Endothelial cell of umbilical vein (primary cell): ENCODE results near the gene MTFR1L. TPM values are rescaled to one million over a fixed set of nuclear protein-coding genes. Genes with fewer than 3 reads are reported as not detected.

Source experiments
- BruUV-seq: library from RNA; stranded (reverse); fragments of 400-500 nt; replicated peaks from 2 replicates; lab custom pipeline; 2021; lab: Mats Ljungman, UMichigan
- CTCF ChIA-PET: fragments of 300-600, 350-600 bp; sonication (Branson Sonifier 250); formaldehyde crosslinking; loops from one replicate; lab custom pipeline; 2021; ENCODE audit warnings: antibody characterized with exemption, inconsistent platforms; lab: Charles Lee
- POLR2A ChIA-PET: fragments of 300-600, 350-600 bp; sonication (Branson Sonifier 250); formaldehyde crosslinking; loops from one replicate; lab custom pipeline; 2021; ENCODE audit warnings: antibody characterized with exemption, inconsistent platforms; lab: Charles Lee
- DNase-seq: peaks from one replicate; pipeline ENCODE4 v3.0.0-alpha.2; 2011; ENCODE audit warnings: low read depth, low spot score
- FAIRE-seq: peaks from 2 replicates; lab custom pipeline; 2011; peaks lifted over from hg19 to GRCh38; lab: Jason Lieb, UNC
- H2AFZ ChIP-seq: 2 replicates; pipeline ENCODE4 v1.6.0; 2012; ENCODE audit warnings: low read depth, low read length, control low read depth, inconsistent platforms
- H3K27ac ChIP-seq: 2 replicates; pipeline ENCODE4 v1.5.1; 2011; ENCODE audit warnings: low read depth, mild to moderate bottlenecking, control low read depth, low read length, moderate library complexity; ENCODE audit not compliant: insufficient read depth
- H3K27me3 ChIP-seq, 2 experiments: 2 replicates each; pipeline versions ENCODE4 v1.6.0 to v1.6.1; 2011; ENCODE audit warnings: low read length in 2 of 2, mixed read lengths in 1 of 2; ENCODE audit not compliant: control insufficient read depth in 2 of 2, insufficient read depth in 2 of 2
- H3K36me3 ChIP-seq, 2 experiments: 2 replicates in 1 of 2; 3 replicates in 1 of 2; pipeline ENCODE4 v1.5.1; 2011; ENCODE audit warnings: low read length in 2 of 2, mild to moderate bottlenecking in 1 of 2, moderate library complexity in 1 of 2; ENCODE audit not compliant: control insufficient read depth in 2 of 2, insufficient read depth in 2 of 2; ENCODE audit errors: extremely low read depth in 1 of 2
- H3K4me1 ChIP-seq: 3 replicates; pipeline ENCODE4 v1.5.1; 2011; ENCODE audit warnings: mild to moderate bottlenecking, low read length; ENCODE audit not compliant: control insufficient read depth, insufficient read depth; ENCODE audit errors: extremely low read depth
- H3K4me2 ChIP-seq: 2 replicates; pipeline ENCODE4 v1.6.1; 2011; ENCODE audit warnings: low read length, control low read depth, mixed read lengths; ENCODE audit not compliant: insufficient read depth
- H3K4me3 ChIP-seq, 3 experiments: fragments of 200-600 bp in 1 of 3; sonication (generic), shearing (Covaris generic) in 1 of 3; replicated peaks in 1 of 3; 2 replicates each; pipeline ENCODE4 v1.5.1; 2011 to 2016; ENCODE audit warnings: control low read depth in 3 of 3, low read length in 3 of 3, mild to moderate bottlenecking in 2 of 3, inconsistent platforms in 1 of 3, low read depth in 1 of 3, moderate library complexity in 1 of 3; ENCODE audit not compliant: insufficient read depth in 1 of 3
- H3K79me2 ChIP-seq: 2 replicates; pipeline ENCODE4 v1.6.0; 2012; ENCODE audit warnings: low read length, inconsistent platforms; ENCODE audit not compliant: control insufficient read depth, insufficient read depth
- H3K9ac ChIP-seq: replicated peaks from 2 replicates; pipeline ENCODE3; 2011; ENCODE audit warnings: low read length, control low read depth; ENCODE audit not compliant: insufficient read depth; ENCODE audit errors: extremely low read depth
- H3K9me1 ChIP-seq: replicated peaks from 3 replicates; pipeline ENCODE4 v1.6.0; 2011; ENCODE audit warnings: mild to moderate bottlenecking, low read length; ENCODE audit not compliant: control insufficient read depth, insufficient read depth; ENCODE audit errors: extremely low read depth
- H3K9me3 ChIP-seq: replicated peaks from 2 replicates; pipeline ENCODE4 v1.5.1; 2012; ENCODE audit warnings: low read length, inconsistent platforms; ENCODE audit not compliant: control insufficient read depth, insufficient read depth
- H4K20me1 ChIP-seq: replicated peaks from 2 replicates; pipeline ENCODE3; 2011; ENCODE audit warnings: mild to moderate bottlenecking, low read length; ENCODE audit not compliant: control insufficient read depth, insufficient read depth; ENCODE audit errors: extremely low read depth
- CTCF ChIP-seq, 2 donors: IDR thresholded peaks; 1 replicate in 1 of 2; 2 replicates in 1 of 2; pipeline ENCODE4 v1.5.1; 2011; ENCODE audit warnings: low read length in 2 of 2, mild to moderate bottlenecking in 2 of 2, moderate library complexity in 2 of 2, control low read depth in 1 of 2, inconsistent platforms in 1 of 2, low read depth in 1 of 2; ENCODE audit not compliant: insufficient read depth in 1 of 2; ENCODE audit errors: extremely low read depth in 1 of 2
- EZH2 ChIP-seq: IDR thresholded peaks from 2 replicates; pipeline ENCODE4 v1.6.1; 2012; ENCODE audit warnings: borderline replicate concordance, low read depth, mild to moderate bottlenecking, moderate library complexity, low read length, inconsistent platforms; ENCODE audit not compliant: severe bottlenecking
- FOS ChIP-seq: IDR thresholded peaks from 2 replicates; pipeline ENCODE4 v1.6.1; 2011; ENCODE audit warnings: mild to moderate bottlenecking, low read length, moderate library complexity, borderline replicate concordance; ENCODE audit not compliant: insufficient read depth
- GATA2 ChIP-seq: IDR thresholded peaks from 2 replicates; pipeline ENCODE4 v1.7.0; 2011; ENCODE audit warnings: low read depth, mild to moderate bottlenecking, moderate library complexity, mixed read lengths, low read length; ENCODE audit not compliant: insufficient read length, insufficient read depth
- JUN ChIP-seq: IDR thresholded peaks from 2 replicates; pipeline ENCODE4 v1.6.1; 2011; ENCODE audit warnings: borderline replicate concordance, low read depth; ENCODE audit not compliant: insufficient read length, insufficient read depth
- MAX ChIP-seq: IDR thresholded peaks from 2 replicates; pipeline ENCODE4 v1.6.1; 2011; ENCODE audit not compliant: insufficient read depth, insufficient read length
- MYC ChIP-seq: IDR thresholded peaks from one replicate; pipeline ENCODE4 v1.6.1; 2011; ENCODE audit warnings: mild to moderate bottlenecking, low read depth, low read length
- POLR2A ChIP-seq: IDR thresholded peaks from 2 replicates; pipeline ENCODE4 v1.6.1; 2012; ENCODE audit warnings: low read depth, mild to moderate bottlenecking, control low read depth, low read length
- POLR2AphosphoS5 ChIP-seq: IDR thresholded peaks from 2 replicates; pipeline ENCODE4 v1.6.1; 2012; ENCODE audit warnings: low read depth, mild to moderate bottlenecking, control low read depth, low read length, moderate library complexity; ENCODE audit not compliant: insufficient read depth
- dilution Hi-C: fragments of 300-500 bp; cut with MboI; formaldehyde crosslinking; loops from one replicate; pipeline ENCODE4 v1.15.0; 2019; ENCODE audit warnings: low sequenced_read_pairs; ENCODE audit not compliant: extremely low pct_ligation_motif_present
- intact Hi-C: fragments of 100-400 bp; cut with micrococcal nuclease; formaldehyde crosslinking; loops from one replicate; pipeline ENCODE4 v1.10.0; 2022
- polyA plus RNA-seq, 4 experiments: library from polyadenylated mRNA; depleted of rRNA in 3 of 4; stranded (reverse) in 3 of 4; unstranded in 1 of 4; fragments of >200 nt; gene quantifications; 2 replicates each; pipeline versions ENCODE4 v1.2.1 to v1.2.3, GENCODE V29; 2011 to 2012; ENCODE audit warnings: missing spikeins in 1 of 4
- total RNA-seq: library from RNA; stranded (reverse); gene quantifications from 2 replicates; pipeline ENCODE4 v1.2.3, GENCODE V29; 2021

Gene MTFR1L
- total and polyA plus RNA-seq, 2 donors (not counting 3 experiments of a cell fraction or from before 2014, with no cell fraction given): 34.8 to 45.5 TPM

GRCh38 chr1:25843483-25843882 lies 23.7 kb downstream of the MTFR1L start:
- dilution Hi-C loops (no loop called here), intact Hi-C loops (no loop called here)
- BruUV-seq: no TSS peak
- DNase-seq: no peak
- ChIA-PET POLR2A (interaction anchor here (0.6 kb wide), 2 partner anchors 11 to 23 kb away, joined by 3 to 4 read pairs; no protein-coding TSS in a partner anchor), CTCF (interaction anchor here (1.3 to 3.5 kb wide), 3 partner anchors 14 to 154 kb away, joined by 3 to 12 read pairs (median 4); partner anchors contain the start of genes PAFAH2 and PAQR7)
- Histone ChIP-seq H3K27me3 (no peaks in the 10 kb centered on the region), H3K27ac (no peak overlapping the region), H4K20me1 (no peaks in the 10 kb centered on the region), H3K79me2 (peaks cover 3% of the 10 kb centered on the region), H3K36me3 (no peaks in the 10 kb centered on the region), H3K4me1 (peaks cover 1% of the 10 kb centered on the region), H2AFZ (no peak overlapping the region), H3K9me1 (no peaks in the 10 kb centered on the region), H3K9ac (no peak overlapping the region), H3K9me3 (no peaks in the 10 kb centered on the region), H3K4me2 (no peak overlapping the region), H3K4me3 (no peak overlapping the region)
- no peak for FAIRE-seq
- TF ChIP-seq CTCF (IDR thresholded peaks at IDR 0.05; ENCODE audit: extremely low read depth in 1 of 2, insufficient read depth in 1 of 2, low read depth in 1 of 2, low read length in 2 of 2): no peak
- TF ChIP-seq POLR2AphosphoS5: no peak
- TF ChIP-seq JUN: no peak
- no peak for TF ChIP-seq GATA2
- no peak for TF ChIP-seq POLR2A
- no peak for TF ChIP-seq FOS
- TF ChIP-seq EZH2: no peak
- TF ChIP-seq MAX: no peak
- TF ChIP-seq MYC: no peak
